ENCODE measurements around the gene HEYL.
"Not testable (repeated sequence)": the region's sequence is repeated elsewhere in the genome, so short reads cannot be mapped to it uniquely, and the experiment has no call there.

HEYL gene

GRCh38 chr1:39609618-39610331, 29.7 kb downstream of the HEYL start:
- H3K4me3 ChIP-seq (ENCODE audit: low read depth, low read length): no peak overlapping the region
- DNase-seq (ENCODE audit: low read depth): no peak

GRCh38 chr1:39608921-39609320, 30.5 kb downstream of the HEYL start:
- no peak for DNase-seq (ENCODE audit: low read depth)
- TF ChIP-seq CTCF (IDR thresholded peaks at IDR 0.05; ENCODE audit: low read depth, low read length, missing control alignments): no peak
- no peak overlapping the region for H3K4me3 ChIP-seq (ENCODE audit: low read depth, low read length)

More at GRCh38 chr1:39609618-39610331, 29.7 kb downstream of the HEYL start:
- TF ChIP-seq CTCF (IDR thresholded peaks at IDR 0.05; ENCODE audit: low read depth, low read length, missing control alignments): peak; percentile 80

GRCh38 chr1:39603677-39604076, 35.8 kb downstream of the HEYL start:
- not testable (repeated sequence) for H3K4me3 ChIP-seq (ENCODE audit: low read depth, low read length); DNase-seq (ENCODE audit: low read depth)

- not testable (repeated sequence) for H3K4me3 ChIP-seq (ENCODE audit: low read depth, low read length); DNase-seq (ENCODE audit: low read depth)
Observed at GRCh38 chr1:39601667-39602255, 37.7 kb downstream of the HEYL start.

GRCh38 chr1:39596163-39596562, 43.3 kb downstream of the HEYL start:
- TF ChIP-seq CTCF (IDR thresholded peaks at IDR 0.05; ENCODE audit: low read depth, low read length, missing control alignments): no peak
- DNase-seq (ENCODE audit: low read depth): no peak
- no peak overlapping the region for H3K4me3 ChIP-seq (ENCODE audit: low read depth, low read length)

GRCh38 chr1:39593386-39593785, 46.1 kb downstream of the HEYL start:
- H3K4me3 ChIP-seq (ENCODE audit: low read depth, low read length): no peak overlapping the region
- TF ChIP-seq CTCF (IDR thresholded peaks at IDR 0.05; ENCODE audit: low read depth, low read length, missing control alignments): no peak
- DNase-seq (ENCODE audit: low read depth): no peak

GRCh38 chr1:39592069-39592468, 47.4 kb downstream of the HEYL start:
- H3K4me3 ChIP-seq (ENCODE audit: low read depth, low read length): no peak overlapping the region
- no peak for DNase-seq (ENCODE audit: low read depth)
- TF ChIP-seq CTCF (IDR thresholded peaks at IDR 0.05; ENCODE audit: low read depth, low read length, missing control alignments): no peak

GRCh38 chr1:39590546-39590945, 48.9 kb downstream of the HEYL start:
- DNase-seq (ENCODE audit: low read depth): no peak
- no peak overlapping the region for H3K4me3 ChIP-seq (ENCODE audit: low read depth, low read length)
- TF ChIP-seq CTCF (IDR thresholded peaks at IDR 0.05; ENCODE audit: low read depth, low read length, missing control alignments): no peak
